COR-L47 (cell line): ENCODE data around the gene EML3.
"Not testable (repeated sequence)": the region's sequence is repeated elsewhere in the genome, so short reads cannot be mapped to it uniquely, and the experiment has no call there.

ENCODE experiments used
- DNase-seq: peaks from one replicate; lab custom pipeline; 2025; lab: John Stamatoyannopoulos, UW

The EML3 gene

GRCh38 chr11:62616957-62617356 is 4.4 kb upstream of the EML3 start:
- not testable (repeated sequence) for DNase-seq

DNA sequence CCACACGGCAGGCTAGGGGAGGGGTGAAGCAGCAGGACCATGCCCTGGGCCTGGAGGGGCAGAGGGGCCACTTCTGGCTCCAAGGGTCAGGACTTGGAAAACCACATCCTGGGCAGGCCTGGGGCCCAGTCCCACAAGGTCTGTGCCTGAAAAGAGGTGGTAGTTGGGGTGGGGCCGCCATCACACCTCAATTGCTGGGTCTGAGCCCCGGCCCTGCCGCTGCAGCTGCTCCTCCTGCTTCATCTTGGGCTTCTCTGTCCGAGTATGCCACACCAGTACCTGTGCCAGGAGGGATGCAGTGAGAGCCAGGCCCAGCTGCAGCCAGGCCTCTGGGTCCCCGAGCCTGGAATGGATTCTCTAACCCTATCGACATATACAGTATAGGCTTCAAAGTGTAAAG is 2.9 kb upstream of the EML3 start:
- DNase-seq, result no peak

- no peak for DNase-seq
These were observed 1.7 kb upstream of the EML3 start for GRCh38 chr11:62614275-62614674.

DNA sequence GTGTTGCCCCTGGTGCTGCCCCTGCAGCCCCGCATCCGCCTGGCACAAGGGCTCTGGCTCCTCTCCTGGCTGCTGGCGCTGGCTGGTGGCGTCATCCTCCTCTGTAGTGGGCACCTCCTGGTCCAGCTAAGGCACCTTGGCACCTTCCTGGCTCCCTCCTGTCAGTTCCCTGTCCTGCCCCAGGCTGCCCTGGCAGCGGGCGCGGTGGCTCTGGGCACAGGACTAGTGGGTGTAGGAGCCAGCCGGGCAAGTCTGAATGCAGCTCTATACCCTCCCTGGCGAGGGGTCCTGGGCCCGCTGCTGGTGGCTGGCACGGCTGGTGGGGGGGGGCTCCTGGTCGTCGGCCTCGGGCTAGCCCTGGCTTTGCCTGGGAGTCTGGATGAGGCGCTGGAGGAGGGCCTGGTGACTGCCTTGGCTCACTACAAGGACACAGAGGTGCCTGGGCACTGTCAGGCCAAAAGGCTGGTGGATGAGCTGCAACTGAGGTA is 760 bp upstream of the EML3 start:
- DNase-seq, result no peak

GRCh38 chr11:62611705-62612365 is 740 bp downstream of the EML3 start:
- no peak for DNase-seq

DNA sequence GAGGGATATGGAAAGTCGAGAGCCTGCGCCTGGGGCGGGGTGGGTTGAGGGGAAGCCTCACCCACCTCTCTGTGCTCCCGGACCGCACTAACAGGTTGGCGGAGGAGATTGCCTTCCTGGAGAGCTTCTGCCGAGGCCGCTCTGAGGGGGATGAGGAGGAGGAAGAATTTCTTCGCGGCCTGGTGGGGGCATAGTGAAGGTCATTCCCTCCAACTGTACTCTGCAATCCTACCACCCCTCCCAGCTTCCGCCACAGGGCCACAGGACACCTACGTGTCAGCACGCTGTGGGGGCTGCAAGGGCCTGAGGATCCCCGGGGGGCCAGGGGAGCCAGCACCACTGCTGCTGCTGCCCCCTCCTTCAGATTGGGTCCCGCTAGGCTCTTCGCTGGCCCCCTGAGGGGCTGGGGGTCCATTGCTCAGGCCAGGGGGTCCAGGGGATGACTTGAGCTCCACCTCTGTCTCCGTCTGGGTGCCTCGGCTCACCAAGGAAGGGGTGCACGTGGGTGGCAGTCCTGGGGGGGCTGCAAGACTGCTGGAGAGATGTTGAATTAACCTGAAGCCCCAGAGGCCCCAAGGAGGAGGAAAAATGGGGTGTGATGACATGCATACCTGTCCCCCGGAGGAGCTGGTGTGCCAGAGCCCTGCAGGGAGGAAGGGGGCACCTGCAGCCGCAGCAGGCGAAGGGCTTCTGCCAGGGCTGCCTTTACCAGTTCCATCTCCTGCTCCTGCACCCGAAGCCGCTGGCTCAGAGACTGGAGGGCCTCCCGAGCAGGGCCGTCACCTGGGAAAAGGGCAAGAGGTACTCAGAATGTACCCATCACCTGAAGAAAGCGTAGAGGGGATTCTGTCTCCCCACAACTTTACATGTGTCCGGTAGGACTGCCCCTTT is 1.5 kb downstream of the EML3 start:
- no peak for DNase-seq

GRCh38 chr11:62610403-62610802 is 2.2 kb downstream of the EML3 start:
- DNase-seq, result no peak

DNA sequence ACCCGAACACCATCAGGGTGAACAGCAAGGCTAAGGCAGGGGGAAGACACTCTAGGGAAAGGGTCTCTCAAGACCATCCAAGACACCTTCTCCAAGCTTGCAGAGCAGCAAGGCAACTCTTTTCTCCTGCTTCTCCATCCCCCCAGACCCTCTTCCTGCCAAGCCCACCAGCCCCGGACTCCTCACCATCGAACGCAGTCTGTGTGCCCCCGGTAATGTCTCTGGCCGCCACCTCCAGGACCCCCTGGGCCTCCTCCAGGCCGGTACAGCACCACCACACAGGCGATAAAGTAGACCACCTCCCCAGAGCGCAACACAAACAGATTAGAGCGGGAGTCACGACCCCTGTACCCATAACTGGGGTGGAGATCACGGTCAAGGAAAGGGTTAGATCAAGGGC is 3.8 kb downstream of the EML3 start:
- DNase-seq, result no peak

DNA sequence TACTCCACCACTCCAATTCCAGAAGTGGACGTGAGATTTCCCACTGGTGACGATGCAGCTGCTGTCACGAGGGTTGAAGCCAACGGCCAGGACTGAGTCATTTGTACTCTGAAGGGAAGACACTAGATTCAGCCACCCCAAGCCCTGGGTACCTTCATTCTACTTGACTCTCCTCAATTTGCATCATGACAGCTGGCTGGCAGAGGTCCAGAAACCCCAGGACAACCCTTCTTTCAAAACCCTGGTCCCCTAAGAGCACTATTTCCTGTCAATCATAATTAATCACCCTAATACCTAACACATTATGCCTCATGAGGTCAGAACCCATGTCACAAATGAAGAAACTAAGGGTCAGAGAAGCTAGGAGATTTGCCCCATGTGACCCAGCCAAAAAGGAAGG is 4.9 kb downstream of the EML3 start:
- DNase-seq, result no peak

GRCh38 chr11:62605902-62606301 is 6.7 kb downstream of the EML3 start:
- no peak for DNase-seq

- no peak for DNase-seq
These were observed 7.1 kb downstream of the EML3 start for GRCh38 chr11:62605467-62605866.

GRCh38 chr11:62604460-62605120 is 8.0 kb downstream of the EML3 start:
- no peak for DNase-seq

- no peak for DNase-seq
These were observed 8.7 kb downstream of the EML3 start for GRCh38 chr11:62603776-62604299.

DNA sequence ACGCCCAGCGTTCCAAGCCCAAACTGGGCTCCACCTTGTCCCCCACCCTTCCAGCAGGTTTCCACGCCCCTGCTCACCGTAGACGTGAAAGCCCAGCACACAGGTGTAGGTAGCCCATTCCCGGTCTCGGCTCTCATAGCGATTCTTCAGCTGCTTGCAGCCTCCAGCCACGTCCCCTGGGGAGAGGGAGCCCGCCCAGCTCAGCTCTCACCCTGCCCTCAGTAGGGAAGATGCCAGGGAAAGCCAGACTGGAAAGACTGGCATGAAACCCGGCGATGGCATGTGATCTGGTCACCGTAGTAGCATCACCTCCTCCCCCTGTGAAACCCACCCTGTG is 9.5 kb downstream of the EML3 start:
- no peak for DNase-seq

DNA sequence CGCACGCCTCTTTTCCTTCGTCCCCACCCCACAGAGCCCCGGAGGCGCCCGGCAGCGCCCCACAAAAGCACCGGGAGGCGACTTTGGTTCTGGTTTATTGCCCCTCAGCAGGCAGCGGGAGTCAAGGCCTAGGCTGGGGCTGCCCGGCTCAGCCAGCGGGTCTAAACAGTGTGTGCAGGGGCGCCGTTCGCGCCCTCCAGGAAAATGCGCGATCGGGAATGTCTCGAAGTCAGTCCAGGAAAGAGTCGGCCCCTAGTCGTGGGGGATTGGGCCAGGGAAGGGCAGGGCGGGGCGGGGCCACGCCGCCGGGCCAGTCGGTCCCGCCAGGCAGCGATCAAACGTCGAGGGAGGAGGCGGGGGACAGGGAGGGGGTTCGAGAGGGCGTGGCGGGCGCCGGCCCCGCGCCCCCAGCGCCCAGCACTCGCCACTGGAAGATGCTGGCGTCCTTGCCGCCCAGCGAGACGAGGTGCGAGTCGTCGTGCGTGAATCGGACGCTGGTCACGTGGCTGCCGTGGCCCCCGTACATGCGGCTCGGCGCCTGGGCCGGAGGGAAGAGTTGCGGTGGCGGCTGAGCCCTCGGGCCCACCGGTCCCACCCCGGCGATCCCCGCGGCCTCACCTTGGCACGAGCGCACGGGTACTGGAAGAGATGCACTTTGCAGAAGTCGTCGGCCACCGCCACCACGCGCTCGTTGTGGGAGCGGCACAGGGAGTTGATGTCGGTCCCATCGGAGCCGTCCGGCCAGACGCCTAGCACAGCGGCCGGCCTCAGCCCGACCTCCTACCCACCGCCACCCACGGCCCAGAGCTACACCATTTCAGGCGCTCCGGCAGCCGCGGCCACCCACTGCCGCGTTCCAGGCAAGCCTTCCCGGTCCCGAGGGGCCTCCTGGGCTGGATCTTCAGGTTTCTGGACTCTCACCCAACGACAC is 10.2 kb downstream of the EML3 start:
- DNase-seq, result peak; percentile 62

DNA sequence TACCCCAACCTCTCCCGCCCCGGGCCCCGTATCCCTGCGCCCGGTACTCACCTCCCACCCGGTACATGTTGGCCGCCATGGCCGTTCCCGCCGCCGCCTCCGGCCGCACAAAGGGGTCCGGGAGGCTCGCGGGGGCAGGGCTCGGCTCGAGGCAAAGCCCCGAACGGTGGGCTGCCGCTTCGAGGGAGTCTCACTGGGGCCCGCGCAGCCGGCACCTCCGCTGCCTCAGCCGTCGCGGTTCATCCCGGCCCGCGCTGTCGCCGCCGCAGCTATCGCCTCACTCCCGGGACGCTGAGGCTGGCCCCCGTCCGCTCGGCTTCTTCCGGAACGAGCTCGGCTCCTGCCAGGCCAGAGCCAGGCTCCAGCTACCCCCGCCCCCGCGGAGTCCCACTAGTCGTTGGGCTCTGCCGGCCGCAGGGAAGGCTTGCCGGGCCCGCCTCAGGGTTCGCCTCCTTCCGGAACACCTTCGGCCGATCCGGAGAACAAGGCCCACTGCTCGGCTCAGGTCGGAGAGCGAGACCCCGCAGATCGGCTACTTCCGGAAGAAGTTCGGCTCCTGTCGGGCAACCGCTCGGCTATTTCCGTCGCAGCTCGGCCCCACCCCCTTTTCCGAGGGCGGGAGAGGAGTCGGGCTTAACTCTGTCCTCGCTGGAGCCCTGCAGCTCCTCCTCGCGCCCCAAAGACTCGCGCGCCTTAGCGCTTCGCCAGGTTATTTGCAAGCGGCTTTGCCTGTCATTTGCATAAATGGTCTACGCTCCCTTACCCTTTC is 11.0 kb downstream of the EML3 start, which contains the start of gene MTA2:
Gene MTA2 (minus strand): TSS at position 494 of the 769 bp plus-strand sequence. CDS start 415 bp downstream, at position 79.
- DNase-seq, result peak; percentile 98

- DNase-seq, result no peak
These were observed 11.5 kb downstream of the EML3 start for GRCh38 chr11:62601122-62601371.

- no peak for DNase-seq
These were observed 12.0 kb downstream of the EML3 start for GRCh38 chr11:62600367-62601121.

GRCh38 chr11:62599901-62600300 is 12.7 kb downstream of the EML3 start:
- no peak for DNase-seq

GRCh38 chr11:62599069-62599696 is 13.4 kb downstream of the EML3 start:
- DNase-seq, result peak; percentile 97
